ENCODE data around the gene RSPH4A.
"Not testable (repeated sequence)": the region's sequence is repeated elsewhere in the genome, so short reads cannot be mapped to it uniquely, and the experiment has no call there.

RSPH4A gene

GRCh38 chr6:116615937-116616736 is at the start of gene RSPH4A:
RSPH4A (plus strand) TSS chr6:116616479; CDS start chr6:116616624, 145 bp downstream.
- peak; percentile 49 to 65 (median 64) for DNase-seq (ENCODE audit: low read depth in 2 of 3, low spot score in 1 of 3)

GRCh38 chr6:116568111-116568510 is 48.2 kb upstream of the RSPH4A start:
- no peak for DNase-seq (ENCODE audit: low read depth in 2 of 3, low spot score in 1 of 3)

- DNase-seq (ENCODE audit: low read depth in 2 of 3, low spot score in 1 of 3): no peak
Measured at GRCh38 chr6:116568821-116569755, 47.2 kb upstream of the RSPH4A start.

- peak; percentile 96 to 99 (median 96) for DNase-seq (ENCODE audit: low read depth in 2 of 3, low spot score in 1 of 3)
Measured at GRCh38 chr6:116570856-116571682, 45.2 kb upstream of the RSPH4A start, which contains the start of gene RWDD1. RWDD1 (plus strand) TSS chr6:116571504; CDS start chr6:116571583, 79 bp downstream.

GRCh38 chr6:116571683-116572000 is 44.6 kb upstream of the RSPH4A start:
- DNase-seq (ENCODE audit: low read depth in 2 of 3, low spot score in 1 of 3): no peak

- DNase-seq (ENCODE audit: low read depth in 2 of 3, low spot score in 1 of 3): no peak
Measured at GRCh38 chr6:116572162-116572561, 44.1 kb upstream of the RSPH4A start.

- no peak for DNase-seq (ENCODE audit: low read depth in 2 of 3, low spot score in 1 of 3)
Measured at GRCh38 chr6:116575227-116575626, 41.1 kb upstream of the RSPH4A start.

GRCh38 chr6:116577486-116577885 is 38.8 kb upstream of the RSPH4A start:
- DNase-seq (ENCODE audit: low read depth in 2 of 3, low spot score in 1 of 3): no peak

GRCh38 chr6:116578335-116578734 is 37.9 kb upstream of the RSPH4A start:
- DNase-seq (ENCODE audit: low read depth in 2 of 3, low spot score in 1 of 3): no peak

- DNase-seq (ENCODE audit: low read depth in 2 of 3, low spot score in 1 of 3): no peak
Measured at GRCh38 chr6:116579143-116579542, 37.1 kb upstream of the RSPH4A start.

GRCh38 chr6:116580198-116580597 is 36.1 kb upstream of the RSPH4A start:
- no peak for DNase-seq (ENCODE audit: low read depth in 2 of 3, low spot score in 1 of 3)

GRCh38 chr6:116586276-116586675 is 30.0 kb upstream of the RSPH4A start:
- DNase-seq (ENCODE audit: low read depth in 2 of 3, low spot score in 1 of 3): no peak

GRCh38 chr6:116586738-116587137 is 29.5 kb upstream of the RSPH4A start:
- DNase-seq (ENCODE audit: low read depth in 2 of 3, low spot score in 1 of 3): no peak

GRCh38 chr6:116595247-116595646 is 21.0 kb upstream of the RSPH4A start:
- DNase-seq (ENCODE audit: low read depth in 2 of 3, low spot score in 1 of 3): no peak

- DNase-seq (ENCODE audit: low read depth in 2 of 3, low spot score in 1 of 3): no peak
Measured at GRCh38 chr6:116596815-116597214, 19.5 kb upstream of the RSPH4A start.

GRCh38 chr6:116603916-116604315 is 12.4 kb upstream of the RSPH4A start:
- not testable (repeated sequence) for DNase-seq (ENCODE audit: low read depth in 2 of 3, low spot score in 1 of 3)

GRCh38 chr6:116604868-116605267 is 11.4 kb upstream of the RSPH4A start:
- DNase-seq (ENCODE audit: low read depth in 2 of 3, low spot score in 1 of 3): not testable (repeated sequence)

- no peak for DNase-seq (ENCODE audit: low read depth in 2 of 3, low spot score in 1 of 3)
Measured at GRCh38 chr6:116605935-116606334, 10.3 kb upstream of the RSPH4A start.

GRCh38 chr6:116611056-116611455 is 5.2 kb upstream of the RSPH4A start:
- DNase-seq (ENCODE audit: low read depth in 2 of 3, low spot score in 1 of 3): no peak

- no peak for DNase-seq (ENCODE audit: low read depth in 2 of 3, low spot score in 1 of 3)
Measured at GRCh38 chr6:116616737-116617053, 416 bp downstream of the RSPH4A start.
